Measurements from ENCODE around the gene PDE8B.

PDE8B gene

GRCh38 chr5:77262697-77263096, 52.2 kb downstream of the PDE8B start:
- H3K4me3 ChIP-seq (ENCODE audit: low read length) = no peak overlapping the region
- DNase-seq (ENCODE audit: low read depth) = no peak
- TF ChIP-seq CTCF (conservative IDR thresholded peaks at IDR 0.05; ENCODE audit: low read depth, low read length) = no peak

GRCh38 chr5:77266291-77266690, 55.8 kb downstream of the PDE8B start:
- no peak for TF ChIP-seq CTCF (conservative IDR thresholded peaks at IDR 0.05; ENCODE audit: low read depth, low read length)
- H3K4me3 ChIP-seq (ENCODE audit: low read length) = no peak overlapping the region
- DNase-seq (ENCODE audit: low read depth) = no peak

- DNase-seq (ENCODE audit: low read depth) = no peak
- H3K4me3 ChIP-seq (ENCODE audit: low read length) = no peak overlapping the region
- TF ChIP-seq CTCF (conservative IDR thresholded peaks at IDR 0.05; ENCODE audit: low read depth, low read length) = no peak
Measured at GRCh38 chr5:77267496-77267895, 57.0 kb downstream of the PDE8B start.

- TF ChIP-seq CTCF (conservative IDR thresholded peaks at IDR 0.05; ENCODE audit: low read depth, low read length) = no peak
- no peak overlapping the region for H3K4me3 ChIP-seq (ENCODE audit: low read length)
- DNase-seq (ENCODE audit: low read depth) = no peak
Measured at GRCh38 chr5:77272206-77272605, 61.7 kb downstream of the PDE8B start.

GRCh38 chr5:77277759-77278158, 67.3 kb downstream of the PDE8B start:
- H3K4me3 ChIP-seq (ENCODE audit: low read length) = no peak overlapping the region
- no peak for DNase-seq (ENCODE audit: low read depth)
- TF ChIP-seq CTCF (conservative IDR thresholded peaks at IDR 0.05; ENCODE audit: low read depth, low read length) = no peak

GRCh38 chr5:77280036-77280435, 69.6 kb downstream of the PDE8B start:
- H3K4me3 ChIP-seq (ENCODE audit: low read length) = no peak overlapping the region
- TF ChIP-seq CTCF (conservative IDR thresholded peaks at IDR 0.05; ENCODE audit: low read depth, low read length) = no peak
- DNase-seq (ENCODE audit: low read depth) = no peak

GRCh38 chr5:77281969-77282336, 71.5 kb downstream of the PDE8B start:
- DNase-seq (ENCODE audit: low read depth) = no peak
- no peak for TF ChIP-seq CTCF (conservative IDR thresholded peaks at IDR 0.05; ENCODE audit: low read depth, low read length)
- no peak overlapping the region for H3K4me3 ChIP-seq (ENCODE audit: low read length)
